Bone marrow (tissue), 2 donors: Measurements from ENCODE around the gene CYBC1.

Experiments used
- DNase-seq, 2 donors: peaks; one replicate each; lab custom pipeline; 2025; lab: John Stamatoyannopoulos, UW

Gene CYBC1

GRCh38 chr17:82408288-82408937, 42.1 kb downstream of the CYBC1 start:
- DNase-seq = no peak

DNA sequence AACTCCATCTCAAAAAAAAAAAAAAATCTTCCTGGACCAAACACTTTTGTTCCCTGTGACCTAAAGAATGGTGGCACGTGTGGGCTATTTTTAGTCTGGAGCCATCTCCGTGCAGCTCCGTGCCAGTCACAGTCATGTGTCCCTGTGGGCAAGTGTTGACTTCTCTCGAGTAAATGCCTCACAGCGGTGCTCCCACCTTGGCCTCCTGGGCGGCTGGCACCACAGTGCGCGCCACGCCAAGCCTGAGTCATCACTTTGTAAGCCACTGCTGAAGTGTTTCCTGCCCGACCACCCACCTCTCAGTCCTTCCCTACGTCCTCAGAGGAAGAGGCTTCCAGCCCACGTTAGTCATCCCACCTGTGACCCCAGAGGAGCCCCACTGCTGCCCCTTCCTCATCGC, 43.3 kb downstream of the CYBC1 start:
- peak in 1 of 2 donors; percentile 12 for DNase-seq

- no peak for DNase-seq
Measured at GRCh38 chr17:82406131-82406671, 44.4 kb downstream of the CYBC1 start.

DNA sequence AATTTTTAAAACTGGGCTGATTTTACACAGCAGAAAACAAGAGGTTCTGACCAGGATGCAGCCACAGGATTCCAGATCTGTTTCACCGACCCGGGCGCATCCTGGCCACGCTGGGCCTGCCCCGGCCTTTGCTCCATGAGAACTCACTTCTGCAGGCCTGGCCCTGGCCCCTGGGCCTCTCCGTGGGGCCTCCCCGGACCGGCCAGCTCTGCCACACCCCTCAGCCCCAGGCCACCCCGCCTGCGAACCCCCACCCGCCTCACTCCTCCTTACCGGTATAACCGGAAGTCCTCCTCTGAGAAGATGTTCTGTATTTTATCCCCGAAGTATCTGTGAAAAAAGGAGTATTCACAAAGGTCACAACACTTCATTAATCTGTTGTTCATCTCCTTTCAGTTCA, 45.5 kb downstream of the CYBC1 start:
- no peak for DNase-seq

DNA sequence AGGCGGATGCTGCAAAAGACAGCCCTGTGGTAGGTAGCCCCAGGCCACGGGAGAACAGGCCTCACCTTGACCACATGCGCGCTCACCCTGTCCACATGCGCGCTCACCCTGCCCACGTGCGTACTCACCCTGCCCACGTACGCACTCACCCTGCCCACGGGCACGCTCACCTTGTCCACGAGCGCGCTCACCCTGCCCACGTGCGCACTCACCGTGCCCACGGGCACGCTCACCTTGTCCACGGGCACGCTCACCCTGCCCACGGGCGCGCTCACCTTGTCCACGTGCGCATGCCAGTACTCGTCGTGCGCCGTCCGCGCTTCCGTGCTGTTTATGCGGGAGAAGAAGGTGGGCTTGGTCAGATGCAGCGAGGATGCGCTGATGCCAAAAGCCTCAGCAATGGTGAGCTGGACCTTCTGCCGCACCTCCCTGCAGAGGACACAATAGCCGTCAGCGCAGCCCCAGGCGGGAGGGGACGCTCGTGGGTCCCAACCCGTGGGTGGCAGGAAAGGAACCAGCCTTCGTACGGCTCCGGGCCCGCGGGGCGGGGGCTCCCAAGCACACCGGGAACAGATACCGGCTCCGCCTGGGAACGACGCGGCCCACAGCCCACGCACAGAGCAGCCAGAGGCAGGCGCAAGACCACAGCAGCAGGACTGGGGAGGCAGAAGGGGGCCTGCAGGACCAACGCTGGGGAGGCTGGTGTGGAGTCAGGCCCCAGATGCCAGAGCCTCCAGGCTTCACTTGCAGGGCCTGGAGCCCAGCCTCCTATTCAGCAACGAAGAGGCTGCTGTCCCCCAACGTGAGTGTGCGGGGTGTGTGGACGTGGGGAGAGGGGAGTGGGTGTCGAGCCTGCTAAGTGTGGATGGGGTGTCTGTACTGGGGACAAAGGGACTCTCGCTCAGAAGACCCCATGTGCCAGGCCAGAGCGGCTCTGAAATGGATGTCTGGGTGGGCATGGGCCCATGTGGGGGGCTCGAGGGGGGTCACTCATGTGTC, 46.6 kb downstream of the CYBC1 start:
- DNase-seq = no peak

GRCh38 chr17:82402865-82403264, 47.7 kb downstream of the CYBC1 start:
- no peak for DNase-seq

DNA sequence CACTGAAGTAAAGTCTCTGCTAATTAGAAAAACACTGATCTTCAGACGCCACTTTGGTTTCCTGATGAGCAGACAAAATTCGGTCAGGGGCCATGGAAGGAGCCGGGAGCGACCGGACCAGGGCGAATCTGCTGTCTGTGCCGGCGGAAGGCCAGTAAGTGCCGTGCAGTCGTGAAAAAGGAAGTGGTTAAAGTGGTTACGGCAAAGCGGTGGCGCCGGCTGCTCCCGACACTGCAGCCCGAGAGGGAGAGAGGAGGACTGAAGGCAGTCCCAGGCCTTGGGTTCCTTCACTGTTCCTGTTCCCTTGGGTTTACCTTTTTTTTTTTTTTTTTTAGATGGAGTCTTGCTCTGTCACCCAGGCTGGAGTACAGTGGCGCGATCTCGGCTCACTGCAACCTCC, 49.7 kb downstream of the CYBC1 start:
- DNase-seq = peak; percentile 24 to 56

DNA sequence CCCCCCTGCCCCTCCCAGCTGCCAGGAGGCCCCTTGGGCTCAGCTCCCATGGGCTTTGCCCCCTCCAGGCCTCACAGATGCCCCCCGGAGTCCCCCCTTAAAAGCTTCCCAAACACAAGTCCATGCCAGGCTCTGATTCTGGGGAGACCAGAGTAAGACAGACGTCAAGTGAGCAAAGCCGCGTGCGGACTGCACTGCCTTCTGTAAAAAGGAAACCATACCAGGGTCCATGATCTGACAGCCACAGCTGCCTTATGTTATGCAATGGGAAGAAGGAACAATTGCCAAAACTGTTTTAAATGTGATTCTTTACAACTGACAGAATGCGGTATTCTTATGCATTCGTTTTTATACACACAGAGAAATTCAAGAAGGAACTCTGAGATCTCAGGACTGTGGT, 50.3 kb downstream of the CYBC1 start:
- DNase-seq = no peak

- no peak for DNase-seq
Measured at GRCh38 chr17:82399601-82400101, 50.9 kb downstream of the CYBC1 start.

DNA sequence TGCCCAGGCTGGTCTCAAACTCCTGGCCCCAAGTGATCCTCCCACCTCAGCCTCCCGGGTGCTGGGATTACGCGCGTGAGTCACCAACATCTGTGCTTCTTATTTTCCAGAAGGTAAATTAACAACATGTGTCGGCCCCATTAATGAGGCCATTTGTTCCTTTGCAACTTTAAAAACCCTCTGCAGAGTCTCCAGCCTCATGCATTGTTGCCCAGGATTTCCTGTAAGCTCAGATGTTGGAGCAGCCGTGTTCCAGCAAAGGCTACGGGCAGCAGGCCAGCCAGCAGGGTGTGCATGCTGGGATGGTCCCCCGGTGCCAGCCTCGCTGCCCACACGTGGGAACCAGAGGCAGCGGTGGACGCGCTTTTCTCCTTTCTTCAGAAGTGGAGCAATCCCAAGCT, 51.5 kb downstream of the CYBC1 start:
- DNase-seq = no peak

- DNase-seq = no peak
Measured at GRCh38 chr17:82397449-82398335, 52.9 kb downstream of the CYBC1 start.

GRCh38 chr17:82396601-82397435, 53.7 kb downstream of the CYBC1 start:
- DNase-seq = no peak

DNA sequence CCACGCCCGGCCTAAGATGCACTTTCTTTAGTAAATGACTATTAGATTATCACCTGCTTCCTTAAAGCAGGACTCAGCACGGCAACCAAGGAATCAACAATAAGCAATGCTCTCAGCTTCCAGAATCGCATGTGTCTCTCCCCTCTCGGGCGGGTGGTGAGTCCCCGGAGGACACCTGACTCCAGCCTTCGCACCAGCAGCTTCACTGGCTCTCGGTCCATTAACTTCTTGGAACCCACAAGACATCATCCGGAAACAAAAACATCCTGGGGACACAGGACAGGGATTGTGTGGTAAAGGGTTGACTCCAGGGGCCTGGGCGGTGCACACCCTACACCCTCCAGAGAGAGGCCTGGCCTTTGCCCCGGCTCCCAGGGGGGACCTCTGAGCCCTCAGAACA, 56.3 kb downstream of the CYBC1 start:
- DNase-seq = no peak

DNA sequence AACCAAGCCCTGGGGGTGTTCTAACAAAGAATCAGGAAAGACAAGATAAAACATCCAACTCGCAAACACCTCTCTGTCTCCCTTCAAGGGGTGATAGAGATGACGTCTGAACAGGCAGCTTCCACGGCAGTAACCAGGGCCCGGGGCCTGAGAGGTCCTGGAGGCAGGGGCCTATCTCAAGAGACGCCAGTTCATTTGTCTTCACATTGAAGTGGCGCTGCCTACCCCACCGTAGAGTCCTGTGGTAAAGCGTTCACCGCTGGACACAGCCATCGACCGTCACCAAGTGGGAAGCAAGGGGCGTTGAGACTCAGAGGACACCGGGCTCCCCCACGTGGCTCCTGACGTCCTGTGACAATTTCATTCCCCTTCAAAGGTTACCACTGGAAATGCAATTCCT, 57.6 kb downstream of the CYBC1 start:
- no peak for DNase-seq
